K562 (cell line): ENCODE data around the gene ZDHHC20. TPM values are rescaled to one million over a fixed set of nuclear protein-coding genes. Genes with fewer than 3 reads are reported as not detected.

Source experiments
- ATAC-seq: fragments of 200-7000 bp; cut with Tn5 transposase; 3 replicates; pipeline ENCODE4 v1.9.1; 2020; ENCODE audit warnings: moderate library complexity
- BruUV-seq: library from RNA; stranded (reverse); fragments of 400-500 nt; replicated peaks from 2 replicates; lab custom pipeline; 2021; lab: Mats Ljungman, UMichigan
- CTCF ChIA-PET: fragments of 300-600 bp; formaldehyde crosslinking; extraction: SDS; loops from one replicate; lab custom pipeline; 2021; ENCODE audit warnings: low intra/inter-chr PET ratio; lab: Yijun Ruan, JAX
- POLR2A ChIA-PET: fragments of 300-600, 350-650 bp; sonication (Branson Sonifier 250); formaldehyde crosslinking; extraction: SDS; loops from one replicate; lab custom pipeline; 2021; ENCODE audit warnings: antibody characterized with exemption, inconsistent platforms; lab: Yijun Ruan, JAX
- DNase-seq, 4 experiments: peaks; one replicate each; pipeline versions ENCODE4 v3.0.0 to v3.0.0-alpha.2; 2011 to 2018; ENCODE audit warnings: low spot score in 3 of 4, mixed read lengths in 3 of 4; ENCODE audit errors: extremely low read depth in 1 of 4
- FAIRE-seq: peaks from 2 replicates; lab custom pipeline; 2011; peaks lifted over from hg19 to GRCh38; lab: Jason Lieb, UNC
- H2AFZ ChIP-seq: 2 replicates; pipeline ENCODE4 v1.6.0; 2011; ENCODE audit warnings: low read depth, low read length, control low read depth, inconsistent platforms
- H3K27ac ChIP-seq: fragments of 200-600 bp; 3 replicates; pipeline ENCODE4 v1.8.0; 2011; ENCODE audit warnings: low read depth, mild to moderate bottlenecking, control low read depth, inconsistent platforms, low read length, moderate library complexity, mixed read lengths; ENCODE audit errors: extremely low read depth
- H3K27me3 ChIP-seq, 2 experiments: fragments of 300-600 bp in 1 of 2; 2 replicates in 1 of 2; 3 replicates in 1 of 2; pipeline versions ENCODE4 v1.6.0 to v1.8.0; 2011; ENCODE audit warnings: inconsistent platforms in 2 of 2, low read length in 2 of 2, mild to moderate bottlenecking in 1 of 2, mixed read lengths in 1 of 2, moderate library complexity in 1 of 2; ENCODE audit not compliant: control insufficient read depth in 2 of 2, insufficient read depth in 2 of 2
- H3K36me3 ChIP-seq: fragments of 300-600 bp; 3 replicates; pipeline ENCODE4 v1.8.0; 2011; ENCODE audit warnings: mild to moderate bottlenecking, low read length, inconsistent platforms; ENCODE audit not compliant: control insufficient read depth, insufficient read depth
- H3K4me1 ChIP-seq, 2 experiments: fragments of 200-600 bp in 1 of 2; replicated peaks in 1 of 2; 2 replicates in 1 of 2; 3 replicates in 1 of 2; pipeline versions ENCODE4 v1.5.1 to v1.8.0; 2011; ENCODE audit warnings: inconsistent platforms in 2 of 2, low read length in 2 of 2, mild to moderate bottlenecking in 1 of 2, mixed read lengths in 1 of 2, moderate library complexity in 1 of 2; ENCODE audit not compliant: control insufficient read depth in 2 of 2, insufficient read depth in 2 of 2
- H3K4me2 ChIP-seq: 2 replicates; pipeline ENCODE4 v1.6.1; 2011; ENCODE audit warnings: low read length, control low read depth, inconsistent platforms, mixed read lengths; ENCODE audit not compliant: insufficient read depth
- H3K4me3 ChIP-seq: fragments of 200-600 bp; sonication (generic), shearing (Covaris generic); 2 replicates; pipeline ENCODE4 v1.5.1; 2016; ENCODE audit warnings: control low read depth, inconsistent platforms
- H3K79me2 ChIP-seq: fragments of 200-600 bp; 3 replicates; pipeline ENCODE4 v1.8.0; 2011; ENCODE audit warnings: low read length, inconsistent platforms; ENCODE audit not compliant: control insufficient read depth, insufficient read depth
- H3K9ac ChIP-seq, 2 experiments: 2 replicates each; pipeline versions ENCODE4 v1.6.0 to v1.6.1; 2011; ENCODE audit warnings: low read depth in 2 of 2, low read length in 2 of 2, control low read depth in 1 of 2, inconsistent platforms in 1 of 2, mild to moderate bottlenecking in 1 of 2, mixed read lengths in 1 of 2; ENCODE audit not compliant: insufficient read depth in 1 of 2
- H3K9me1 ChIP-seq: one replicate; pipeline ENCODE4 v1.6.0; 2011; ENCODE audit warnings: inconsistent platforms, mild to moderate bottlenecking, low read length, moderate library complexity; ENCODE audit not compliant: control insufficient read depth, insufficient read depth
- H3K9me3 ChIP-seq: replicated peaks from 2 replicates; pipeline ENCODE4 v1.5.1; 2011; ENCODE audit warnings: low read depth, low read length, inconsistent platforms; ENCODE audit not compliant: control insufficient read depth, insufficient read depth
- H4K20me1 ChIP-seq: replicated peaks from 2 replicates; pipeline ENCODE4 v1.6.1; 2011; ENCODE audit warnings: low read length, inconsistent platforms, mixed read lengths; ENCODE audit not compliant: control insufficient read depth, insufficient read depth
- ARID3B ChIP-seq: fragments of 250-450 bp; sonication (Bioruptor Pico); IDR thresholded peaks from 2 replicates; pipeline ENCODE4 v1.4.0; 2020; ENCODE audit warnings: borderline replicate concordance
- ETV1 ChIP-seq: fragments of 450-650 bp; conservative IDR thresholded peaks from 2 replicates; pipeline ENCODE4 v1.6.1; 2016; ENCODE audit warnings: missing genetic modification characterization, control low read depth, low read depth, missing compliant biosample characterization
- GABPB1 ChIP-seq: sonication (generic); formaldehyde crosslinking; IDR thresholded peaks from 2 replicates; pipeline ENCODE4 v1.8.0; 2022; ENCODE audit warnings: mild to moderate bottlenecking, missing genetic modification reagents
- HDAC1 ChIP-seq, 2 experiments: fragments of 450-650 bp; IDR thresholded peaks; 2 replicates each; pipeline ENCODE4 v1.6.1; 2016 to 2017; ENCODE audit warnings: inconsistent platforms in 1 of 2, mild to moderate bottlenecking in 1 of 2, moderate library complexity in 1 of 2
- MYC ChIP-seq, 2 experiments: fragments of 250-450 bp in 1 of 2; sonication (Bioruptor Pico) in 1 of 2; IDR thresholded peaks; 2 replicates each; pipeline versions ENCODE4 v1.5.1 to v1.6.1; 2012 to 2021; ENCODE audit warnings: low read depth in 2 of 2, borderline replicate concordance in 1 of 2, improper control_type of control experiment in 1 of 2, low read length in 1 of 2, mild to moderate bottlenecking in 1 of 2, moderate library complexity in 1 of 2
- PTTG1 ChIP-seq: fragments of 450-650 bp; IDR thresholded peaks from 2 replicates; pipeline ENCODE4 v1.6.1; 2016; ENCODE audit warnings: low read depth, mild to moderate bottlenecking, missing genetic modification characterization, missing compliant biosample characterization
- RFX5 ChIP-seq: IDR thresholded peaks from 2 replicates; pipeline ENCODE4 v1.6.1; 2011; ENCODE audit warnings: low read depth, mild to moderate bottlenecking, improper control_type of control experiment, low read length
- TAF9B ChIP-seq: fragments of 450-650 bp; IDR thresholded peaks from 2 replicates; pipeline ENCODE4 v1.6.1; 2018; ENCODE audit warnings: mild to moderate bottlenecking; ENCODE audit not compliant: partially characterized antibody
- TRIM28 ChIP-seq: fragments of 450-650 bp; IDR thresholded peaks from 2 replicates; pipeline ENCODE4 v1.6.1; 2017
- ZNF3 ChIP-seq: fragments of 250-450 bp; sonication (Bioruptor Pico); IDR thresholded peaks from 2 replicates; pipeline ENCODE4 v1.5.0; 2021; ENCODE audit warnings: mild to moderate bottlenecking, moderate library complexity
- ZNF41 ChIP-seq: fragments of 250-450 bp; sonication (Bioruptor Pico); conservative IDR thresholded peaks from 2 replicates; pipeline ENCODE4 v1.4.0; 2020; ENCODE audit warnings: mild to moderate bottlenecking
- WGBS: fragments of 100-300 bp; shearing (Covaris generic); methylation state at CpG from one replicate; pipeline ENCODE4 v1.1.6; 2016; ENCODE audit warnings: low coverage, mixed read lengths; ENCODE audit not compliant: insufficient coverage; ENCODE audit errors: missing lambda C conversion rate; 5-methylcytosine and 5-hydroxymethylcytosine counted together
- in situ Hi-C: fragments of 300-500 bp; cut with MboI; formaldehyde crosslinking; loops from 4 replicates; pipeline ENCODE4 v1.15.0; 2018; ENCODE audit warnings: inconsistent platforms, mixed read lengths
- intact Hi-C: fragments of 100-400 bp; cut with micrococcal nuclease; formaldehyde crosslinking; loops from 2 replicates; pipeline ENCODE4 v1.14.2; 2022
- polyA plus RNA-seq, 8 experiments: library from polyadenylated mRNA; depleted of rRNA in 4 of 8; stranded (reverse) in 5 of 8; unstranded in 3 of 8; fragments of >200 nt; fragmentation: Nextera tagmentation in 2 of 8; fragmentation: Illumina TruSeq in 1 of 8; extraction: Ambion mirVana in 2 of 8; extraction: Trizol in 1 of 8; gene quantifications; 2 replicates each; pipeline versions ENCODE4 v1.2.1 to v1.2.3, GENCODE V29; 2011 to 2014; ENCODE audit warnings: inconsistent platforms in 1 of 8, missing spikeins in 1 of 8
- total RNA-seq, 7 experiments: library from RNA; depleted of rRNA in 6 of 7; stranded (reverse); fragments of >200 nt in 6 of 7; fragmentation: Illumina TruSeq in 2 of 7; extraction: Trizol in 2 of 7; gene quantifications; 2 replicates each; pipeline versions ENCODE4 v1.2.1 to v1.2.3, GENCODE V29; 2011 to 2021; ENCODE audit warnings: low replicate concordance in 1 of 7
- TF ChIP-seq, protein P1 (sequence below): IDR thresholded peaks from 3 replicates; pipeline ENCODE4 v1.6.1; 2011; ENCODE audit warnings: borderline replicate concordance, mild to moderate bottlenecking, moderate library complexity; ENCODE audit not compliant: insufficient read length; ENCODE audit errors: extremely low read depth

ZDHHC20 gene
- total and polyA plus RNA-seq, 9 of the 15 experiments (the other 6 are each of a cell fraction or from before 2014, with no cell fraction given), result 2.7 to 20.9 (median 15.8) TPM

DNA sequence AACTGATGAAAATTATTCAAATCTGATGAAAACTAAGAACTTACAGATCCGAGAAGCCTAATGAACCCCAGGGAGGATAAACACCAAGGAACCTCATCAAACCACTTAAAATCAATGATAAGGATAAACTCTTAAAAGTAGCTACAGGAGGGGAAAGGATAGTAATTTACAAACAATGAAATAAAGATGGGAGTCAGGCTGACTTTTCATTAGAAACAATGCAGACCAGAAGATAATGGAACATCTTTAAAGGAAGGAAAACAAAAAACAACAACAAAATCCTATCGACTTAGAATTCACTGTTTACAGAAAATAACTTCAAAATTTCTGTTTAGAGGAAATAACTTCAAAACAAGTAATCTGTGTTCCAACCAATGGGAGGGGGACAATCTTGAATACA is 73.4 kb downstream of the ZDHHC20 start:
- no peak for DNase-seq
- no TSS peak for BruUV-seq
- H3K79me2 ChIP-seq, result no peaks in the 10 kb centered on the region
- H3K9me1 ChIP-seq, result no peaks in the 10 kb centered on the region
- ChIA-PET CTCF (no interaction called here), POLR2A (interaction anchor here (0.9 kb wide), 1 partner anchor 12 kb away, joined by 3 read pairs; no protein-coding TSS in a partner anchor)
- no peak overlapping the region for H3K27ac ChIP-seq
- peaks cover 18% of the 10 kb centered on the region; the same call in 1 of the 3 replicates for H3K36me3 ChIP-seq
- no peaks in the 10 kb centered on the region for H3K9me3 ChIP-seq
- FAIRE-seq, result no peak
- no peak overlapping the region for H3K4me3 ChIP-seq
- 67% methylated on average over 2 of the region's 2 CpGs for WGBS
- H2AFZ ChIP-seq, result no peak overlapping the region
- no peak overlapping the region for H3K4me2 ChIP-seq
- H3K27me3 ChIP-seq, result no peaks in the 10 kb centered on the region
- H3K9ac ChIP-seq, result no peak overlapping the region
- no peaks in the 10 kb centered on the region for H3K4me1 ChIP-seq
- in situ Hi-C loops (no loop called here), intact Hi-C loops (no loop called here)
- H4K20me1 ChIP-seq, result no peaks in the 10 kb centered on the region
- TF ChIP-seq PTTG1 (tag), result no peak
- no peak for TF ChIP-seq ZNF3 (CRISPR knock-in tag)
- TF ChIP-seq TRIM28, result peak; percentile 44; the same call in 1 of the 2 replicates
- no peak for ATAC-seq

DNA sequence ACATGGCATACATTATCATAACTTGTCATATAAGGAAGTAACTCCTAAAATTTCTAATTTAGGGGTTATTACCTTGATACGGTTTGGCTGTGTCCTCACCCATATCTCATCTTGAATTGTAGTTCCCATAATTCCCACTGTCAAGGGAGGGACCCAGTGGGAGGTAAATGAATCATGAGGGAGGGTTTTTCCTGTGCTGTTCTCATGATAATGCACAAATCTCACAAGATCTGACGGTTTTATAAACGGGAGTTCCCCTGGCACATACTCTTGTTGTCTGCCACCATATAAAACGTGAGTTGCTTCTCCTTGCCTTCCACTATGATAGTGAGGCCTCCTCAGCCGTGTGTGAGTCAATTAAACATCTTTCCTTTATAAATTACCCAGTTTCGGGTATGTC is 76.0 kb downstream of the ZDHHC20 start:
- POLR2A ChIA-PET, result no interaction called here
- in situ Hi-C loops, result no loop called here
- BruUV-seq, result no TSS peak

More for the DNA sequence above, 76.0 kb downstream of the ZDHHC20 start:
- ATAC-seq (no peak), DNase-seq (no peak), FAIRE-seq (no peak)
- H3K4me1 ChIP-seq, result peaks cover 0 to 1% of the 10 kb centered on the region in 2 experiments; a peak in 1 of 5 replicates
- intact Hi-C loops, result no loop called here
- H3K9ac ChIP-seq, result no peak overlapping the region
- peaks cover 21% of the 10 kb centered on the region; the same call in 1 of the 3 replicates for H3K36me3 ChIP-seq
- no peaks in the 10 kb centered on the region for H3K9me3 ChIP-seq
- H3K4me3 ChIP-seq, result no peak overlapping the region
- H3K4me2 ChIP-seq, result no peak overlapping the region
- no peaks in the 10 kb centered on the region for H4K20me1 ChIP-seq
- WGBS, result 55% methylated on average over 6 of the region's 6 CpGs
- H3K27me3 ChIP-seq, result no peaks in the 10 kb centered on the region
- H2AFZ ChIP-seq, result no peak overlapping the region
- CTCF ChIA-PET, result no interaction called here
- no peaks in the 10 kb centered on the region for H3K9me1 ChIP-seq
- no peak overlapping the region for H3K27ac ChIP-seq
- TF ChIP-seq GABPB1 (CRISPR knock-in tag), result no peak
- TF ChIP-seq ETV1 (tag), result no peak
- TF ChIP-seq MYC (IDR thresholded peaks at IDR 0.05; ENCODE audit: low read depth, low read length), result no peak
- TF ChIP-seq MYC (CRISPR knock-in tag; IDR thresholded peaks at IDR 0.05; ENCODE audit: borderline replicate concordance, low read depth), result no peak
- no peak for TF ChIP-seq ARID3B (CRISPR knock-in tag)
- no peak for TF ChIP-seq HDAC1 (IDR thresholded peaks at IDR 0.05)
- no peak for TF ChIP-seq RFX5
- TF ChIP-seq, protein P1, sequence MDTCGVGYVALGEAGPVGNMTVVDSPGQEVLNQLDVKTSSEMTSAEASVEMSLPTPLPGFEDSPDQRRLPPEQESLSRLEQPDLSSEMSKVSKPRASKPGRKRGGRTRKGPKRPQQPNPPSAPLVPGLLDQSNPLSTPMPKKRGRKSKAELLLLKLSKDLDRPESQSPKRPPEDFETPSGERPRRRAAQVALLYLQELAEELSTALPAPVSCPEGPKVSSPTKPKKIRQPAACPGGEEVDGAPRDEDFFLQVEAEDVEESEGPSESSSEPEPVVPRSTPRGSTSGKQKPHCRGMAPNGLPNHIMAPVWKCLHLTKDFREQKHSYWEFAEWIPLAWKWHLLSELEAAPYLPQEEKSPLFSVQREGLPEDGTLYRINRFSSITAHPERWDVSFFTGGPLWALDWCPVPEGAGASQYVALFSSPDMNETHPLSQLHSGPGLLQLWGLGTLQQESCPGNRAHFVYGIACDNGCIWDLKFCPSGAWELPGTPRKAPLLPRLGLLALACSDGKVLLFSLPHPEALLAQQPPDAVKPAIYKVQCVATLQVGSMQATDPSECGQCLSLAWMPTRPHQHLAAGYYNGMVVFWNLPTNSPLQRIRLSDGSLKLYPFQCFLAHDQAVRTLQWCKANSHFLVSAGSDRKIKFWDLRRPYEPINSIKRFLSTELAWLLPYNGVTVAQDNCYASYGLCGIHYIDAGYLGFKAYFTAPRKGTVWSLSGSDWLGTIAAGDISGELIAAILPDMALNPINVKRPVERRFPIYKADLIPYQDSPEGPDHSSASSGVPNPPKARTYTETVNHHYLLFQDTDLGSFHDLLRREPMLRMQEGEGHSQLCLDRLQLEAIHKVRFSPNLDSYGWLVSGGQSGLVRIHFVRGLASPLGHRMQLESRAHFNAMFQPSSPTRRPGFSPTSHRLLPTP, result no peak
- TF ChIP-seq TAF9B, result no peak
- TF ChIP-seq ZNF41 (CRISPR knock-in tag), result no peak
- no peaks in the 10 kb centered on the region for H3K79me2 ChIP-seq
